ENCODE data around the gene PHC2.

- TF ChIP-seq CTCF (conservative IDR thresholded peaks at IDR 0.05; ENCODE audit: low read length) = no peak
- no peak for TF ChIP-seq EZH2phosphoT487 (IDR thresholded peaks at IDR 0.05; ENCODE audit: borderline replicate concordance)
Observed at GRCh38 chr1:33310702-33311101, 120.2 kb downstream of the PHC2 start.
